HL-60 (cell line): ENCODE data around the gene CCDC82.

Source experiments
- DNase-seq, 2 experiments: peaks; one replicate each; pipeline ENCODE4 v3.0.0-alpha.2; 2010 to 2020; ENCODE audit warnings: low read depth in 1 of 2, low spot score in 1 of 2
- H3K27ac ChIP-seq: fragments of 250-450 bp; sonication (Bioruptor Pico); replicated peaks from 2 replicates; pipeline ENCODE4 v1.5.1; 2020; ENCODE audit warnings: mild to moderate bottlenecking, moderate library complexity
- H3K27me3 ChIP-seq: fragments of 250-450 bp; sonication (Bioruptor Pico); 2 replicates; pipeline ENCODE4 v1.5.1; 2021; ENCODE audit warnings: mild to moderate bottlenecking, moderate library complexity; ENCODE audit not compliant: insufficient read depth, poor library complexity, severe bottlenecking
- H3K4me3 ChIP-seq: replicated peaks from 2 replicates; pipeline ENCODE4 v1.5.1; 2011; ENCODE audit warnings: mild to moderate bottlenecking, control low read depth, low read length; ENCODE audit not compliant: insufficient read depth
- GABPA ChIP-seq: IDR thresholded peaks from 2 replicates; pipeline ENCODE4 v1.6.1; 2012; ENCODE audit warnings: low read depth
- POLR2AphosphoS5 ChIP-seq: IDR thresholded peaks from 2 replicates; pipeline ENCODE4 v1.6.1; 2012; ENCODE audit warnings: low read depth
- SPI1 ChIP-seq: IDR thresholded peaks from 2 replicates; pipeline ENCODE4 v1.6.1; 2012; ENCODE audit warnings: low read depth, mild to moderate bottlenecking, borderline replicate concordance
- TF ChIP-seq, protein P1 (sequence below): IDR thresholded peaks from one replicate; pipeline ENCODE4 v1.5.1; 2011; ENCODE audit warnings: low read length, control low read depth, inconsistent platforms; ENCODE audit not compliant: insufficient read depth
- TF ChIP-seq, protein P2 (sequence below): IDR thresholded peaks from 2 replicates; pipeline ENCODE4 v1.6.1; 2012; ENCODE audit warnings: low read depth; ENCODE audit not compliant: insufficient replicate concordance

The CCDC82 gene

DNA sequence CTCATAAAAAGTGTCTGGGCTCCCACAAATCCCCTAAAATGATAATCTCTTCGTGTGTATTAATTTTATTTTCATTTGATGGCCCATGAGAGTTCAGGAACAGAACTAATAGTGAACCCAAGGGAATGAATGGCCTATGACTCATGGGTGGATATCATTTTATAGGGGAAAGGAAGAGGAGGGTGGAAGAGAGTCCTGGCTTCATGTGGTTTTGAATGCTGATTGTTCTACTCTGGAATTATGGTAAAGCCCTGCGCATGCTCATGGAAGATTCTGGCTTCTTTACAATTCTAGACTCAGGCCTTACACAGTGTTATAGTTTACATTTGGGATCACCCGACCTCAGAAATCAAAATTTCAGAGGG lies 82.0 kb downstream of the CCDC82 start:
- no peak for DNase-seq
- no peak overlapping the region for H3K27ac ChIP-seq
- H3K4me3 ChIP-seq, result no peak overlapping the region
- no peaks in the 10 kb centered on the region for H3K27me3 ChIP-seq
- no peak for TF ChIP-seq POLR2AphosphoS5

DNA sequence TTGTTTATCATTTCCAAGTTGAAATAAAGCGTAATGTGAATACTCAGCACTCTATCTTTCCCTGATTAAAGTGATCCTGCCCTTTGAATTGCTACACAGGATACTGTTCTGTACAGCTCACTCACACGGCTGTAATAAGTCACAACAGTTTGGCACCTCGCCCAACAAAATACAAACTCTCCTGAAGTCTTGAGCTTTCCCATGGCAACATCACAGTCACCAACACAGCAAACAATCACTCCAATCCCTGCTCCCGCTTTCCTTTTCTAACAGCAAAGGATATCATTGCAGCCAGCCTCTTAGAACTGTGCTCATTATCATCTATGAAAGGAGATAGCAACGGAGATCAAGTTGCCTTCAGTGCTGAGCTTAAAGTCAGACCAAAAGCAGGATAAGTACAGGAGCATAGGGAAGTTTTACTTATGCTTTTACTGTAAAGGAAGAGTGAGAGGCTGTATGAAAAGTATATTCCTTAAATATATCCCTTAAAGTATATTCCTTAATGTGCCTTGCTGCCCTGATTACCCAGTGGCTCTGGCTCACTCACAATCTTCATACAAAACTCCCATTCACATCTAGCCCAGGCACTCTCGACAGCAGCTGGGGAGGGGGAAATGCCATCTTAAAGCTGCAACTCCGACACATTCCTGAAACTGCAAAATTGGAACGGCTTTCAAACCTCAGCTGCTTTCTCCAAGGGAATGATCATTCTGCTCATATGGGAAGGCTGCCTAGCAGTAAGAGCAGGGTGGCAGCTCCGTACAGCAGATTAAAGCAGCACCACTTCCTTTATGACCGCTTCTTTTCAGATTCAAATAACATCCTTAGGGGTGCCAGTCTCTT lies 82.6 kb downstream of the CCDC82 start:
- no peak for DNase-seq
- no peak overlapping the region for H3K27ac ChIP-seq

DNA sequence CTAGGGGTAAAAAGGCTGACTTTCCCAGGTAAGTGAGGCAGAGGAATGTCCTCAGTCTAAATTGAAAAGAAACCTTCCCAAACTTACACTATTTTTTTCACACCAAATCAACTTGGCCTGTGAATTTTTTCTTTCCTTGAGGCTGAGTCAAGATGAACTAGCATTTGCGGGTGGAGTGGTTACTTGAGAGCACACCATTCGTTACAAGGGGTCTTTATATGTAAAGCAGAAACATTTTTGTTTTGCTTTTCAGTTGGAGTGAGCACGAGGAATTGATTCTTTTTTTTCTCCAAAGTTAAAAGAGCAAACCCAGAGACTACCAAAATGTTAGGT lies 83.1 kb downstream of the CCDC82 start:
- H3K27ac ChIP-seq, result no peak overlapping the region
- TF ChIP-seq, protein P1, sequence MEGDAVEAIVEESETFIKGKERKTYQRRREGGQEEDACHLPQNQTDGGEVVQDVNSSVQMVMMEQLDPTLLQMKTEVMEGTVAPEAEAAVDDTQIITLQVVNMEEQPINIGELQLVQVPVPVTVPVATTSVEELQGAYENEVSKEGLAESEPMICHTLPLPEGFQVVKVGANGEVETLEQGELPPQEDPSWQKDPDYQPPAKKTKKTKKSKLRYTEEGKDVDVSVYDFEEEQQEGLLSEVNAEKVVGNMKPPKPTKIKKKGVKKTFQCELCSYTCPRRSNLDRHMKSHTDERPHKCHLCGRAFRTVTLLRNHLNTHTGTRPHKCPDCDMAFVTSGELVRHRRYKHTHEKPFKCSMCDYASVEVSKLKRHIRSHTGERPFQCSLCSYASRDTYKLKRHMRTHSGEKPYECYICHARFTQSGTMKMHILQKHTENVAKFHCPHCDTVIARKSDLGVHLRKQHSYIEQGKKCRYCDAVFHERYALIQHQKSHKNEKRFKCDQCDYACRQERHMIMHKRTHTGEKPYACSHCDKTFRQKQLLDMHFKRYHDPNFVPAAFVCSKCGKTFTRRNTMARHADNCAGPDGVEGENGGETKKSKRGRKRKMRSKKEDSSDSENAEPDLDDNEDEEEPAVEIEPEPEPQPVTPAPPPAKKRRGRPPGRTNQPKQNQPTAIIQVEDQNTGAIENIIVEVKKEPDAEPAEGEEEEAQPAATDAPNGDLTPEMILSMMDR, result no peak
- TF ChIP-seq, protein P2, sequence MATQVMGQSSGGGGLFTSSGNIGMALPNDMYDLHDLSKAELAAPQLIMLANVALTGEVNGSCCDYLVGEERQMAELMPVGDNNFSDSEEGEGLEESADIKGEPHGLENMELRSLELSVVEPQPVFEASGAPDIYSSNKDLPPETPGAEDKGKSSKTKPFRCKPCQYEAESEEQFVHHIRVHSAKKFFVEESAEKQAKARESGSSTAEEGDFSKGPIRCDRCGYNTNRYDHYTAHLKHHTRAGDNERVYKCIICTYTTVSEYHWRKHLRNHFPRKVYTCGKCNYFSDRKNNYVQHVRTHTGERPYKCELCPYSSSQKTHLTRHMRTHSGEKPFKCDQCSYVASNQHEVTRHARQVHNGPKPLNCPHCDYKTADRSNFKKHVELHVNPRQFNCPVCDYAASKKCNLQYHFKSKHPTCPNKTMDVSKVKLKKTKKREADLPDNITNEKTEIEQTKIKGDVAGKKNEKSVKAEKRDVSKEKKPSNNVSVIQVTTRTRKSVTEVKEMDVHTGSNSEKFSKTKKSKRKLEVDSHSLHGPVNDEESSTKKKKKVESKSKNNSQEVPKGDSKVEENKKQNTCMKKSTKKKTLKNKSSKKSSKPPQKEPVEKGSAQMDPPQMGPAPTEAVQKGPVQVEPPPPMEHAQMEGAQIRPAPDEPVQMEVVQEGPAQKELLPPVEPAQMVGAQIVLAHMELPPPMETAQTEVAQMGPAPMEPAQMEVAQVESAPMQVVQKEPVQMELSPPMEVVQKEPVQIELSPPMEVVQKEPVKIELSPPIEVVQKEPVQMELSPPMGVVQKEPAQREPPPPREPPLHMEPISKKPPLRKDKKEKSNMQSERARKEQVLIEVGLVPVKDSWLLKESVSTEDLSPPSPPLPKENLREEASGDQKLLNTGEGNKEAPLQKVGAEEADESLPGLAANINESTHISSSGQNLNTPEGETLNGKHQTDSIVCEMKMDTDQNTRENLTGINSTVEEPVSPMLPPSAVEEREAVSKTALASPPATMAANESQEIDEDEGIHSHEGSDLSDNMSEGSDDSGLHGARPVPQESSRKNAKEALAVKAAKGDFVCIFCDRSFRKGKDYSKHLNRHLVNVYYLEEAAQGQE, result no peak
- TF ChIP-seq SPI1 (no peak), POLR2AphosphoS5 (no peak), GABPA (no peak)

More for the DNA sequence above, 82.6 kb downstream of the CCDC82 start:
- H3K27me3 ChIP-seq, result no peaks in the 10 kb centered on the region
- no peak overlapping the region for H3K4me3 ChIP-seq
- TF ChIP-seq POLR2AphosphoS5 (no peak), GABPA (no peak), SPI1 (no peak)
- TF ChIP-seq, protein P2, result no peak
- TF ChIP-seq, protein P1, result no peak

DNA sequence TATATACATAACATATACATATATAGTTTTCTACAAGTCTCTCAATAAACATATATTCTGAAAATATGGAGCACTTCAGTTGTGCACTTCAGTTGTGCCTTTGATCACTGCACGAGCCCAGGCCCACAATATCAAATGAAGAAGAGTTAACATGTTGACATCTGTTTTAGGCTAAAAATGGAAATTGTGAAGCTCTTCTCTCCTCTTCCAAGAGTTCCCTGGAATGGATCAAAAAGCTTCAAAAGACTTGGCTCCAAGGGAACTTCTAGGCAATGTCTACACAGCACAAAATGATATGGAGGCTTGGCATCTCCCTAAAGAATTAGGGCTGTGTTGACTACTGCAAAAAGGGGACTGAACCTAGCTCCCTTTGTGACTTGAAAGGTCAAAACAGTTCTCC lies 83.6 kb downstream of the CCDC82 start:
- no peak for DNase-seq
- Histone ChIP-seq H3K27ac (no peak overlapping the region), H3K27me3 (no peaks in the 10 kb centered on the region), H3K4me3 (no peak overlapping the region)
- TF ChIP-seq SPI1 (no peak), GABPA (no peak), POLR2AphosphoS5 (no peak)
- TF ChIP-seq, protein P1, result no peak
- TF ChIP-seq, protein P2, result no peak

More for the DNA sequence above, 83.1 kb downstream of the CCDC82 start:
- no peak overlapping the region for H3K4me3 ChIP-seq
- H3K27me3 ChIP-seq, result no peaks in the 10 kb centered on the region
- DNase-seq, result no peak
